Measurements from ENCODE around the gene CFAP61. TPM values are rescaled to one million over a fixed set of nuclear protein-coding genes. Genes with fewer than 3 reads are reported as not detected.

CFAP61 gene
- total RNA-seq, 4 donors from 2014 or later: not detected

- DNase-seq (ENCODE audit: low spot score): no peak
- no peak for TF ChIP-seq CTCF (IDR thresholded peaks at IDR 0.05)
- no peak for ATAC-seq (ENCODE audit: low FRiP score)
Measured at GRCh38 chr20:20021835-20022234, 30.5 kb upstream of the CFAP61 start.

- no peak for ATAC-seq (ENCODE audit: low FRiP score)
Measured at GRCh38 chr20:20022498-20022897, 29.8 kb upstream of the CFAP61 start.

GRCh38 chr20:20023395-20023794, 28.9 kb upstream of the CFAP61 start:
- ATAC-seq (ENCODE audit: low FRiP score) (no peak), DNase-seq (ENCODE audit: low spot score) (no peak)
- TF ChIP-seq CTCF (IDR thresholded peaks at IDR 0.05): no peak

More at GRCh38 chr20:20022498-20022897, 29.8 kb upstream of the CFAP61 start:
- TF ChIP-seq CTCF (IDR thresholded peaks at IDR 0.05): no peak
- no peak for DNase-seq (ENCODE audit: low spot score)

- ATAC-seq (ENCODE audit: low FRiP score) (no peak), DNase-seq (ENCODE audit: low spot score) (no peak)
- TF ChIP-seq CTCF (IDR thresholded peaks at IDR 0.05): no peak
Measured at GRCh38 chr20:20024942-20025341, 27.4 kb upstream of the CFAP61 start.

GRCh38 chr20:20027284-20027683, 25.0 kb upstream of the CFAP61 start:
- ATAC-seq (ENCODE audit: low FRiP score): no peak
- no peak for TF ChIP-seq CTCF (IDR thresholded peaks at IDR 0.05)

GRCh38 chr20:20031790-20032189, 20.5 kb upstream of the CFAP61 start:
- no peak for TF ChIP-seq CTCF (IDR thresholded peaks at IDR 0.05)
- ATAC-seq (ENCODE audit: low FRiP score): no peak

More at GRCh38 chr20:20027284-20027683, 25.0 kb upstream of the CFAP61 start:
- DNase-seq (ENCODE audit: low spot score): no peak

GRCh38 chr20:20034486-20034885, 17.8 kb upstream of the CFAP61 start:
- DNase-seq (ENCODE audit: low spot score) (no peak), ATAC-seq (ENCODE audit: low FRiP score) (no peak)
- no peak for TF ChIP-seq CTCF (IDR thresholded peaks at IDR 0.05)

More at GRCh38 chr20:20031790-20032189, 20.5 kb upstream of the CFAP61 start:
- no peak for DNase-seq (ENCODE audit: low spot score)

Data from omental fat pad (tissue), 4 donors.